ENCODE measurements around the gene ZBTB20.

The ZBTB20 gene

DNA sequence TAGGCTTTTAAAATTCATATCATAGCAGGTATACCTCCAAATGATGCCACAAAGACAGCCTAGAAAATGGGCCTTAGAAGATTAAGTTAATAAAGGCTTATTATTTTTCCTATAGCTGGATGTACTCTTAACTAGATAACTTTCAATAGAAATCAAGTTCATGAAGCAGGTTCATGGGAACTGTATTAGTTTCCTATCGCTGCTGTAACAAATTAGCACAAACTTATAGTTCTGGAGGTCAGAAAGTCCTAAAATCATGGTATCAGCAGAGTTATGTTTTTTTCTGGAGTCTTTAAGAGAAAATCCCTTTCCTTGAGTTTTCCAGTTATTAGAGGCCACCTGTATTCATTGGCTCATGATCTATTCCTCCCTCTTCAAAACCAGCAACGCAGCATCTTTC, 583.4 kb downstream of the ZBTB20 start:
- DNase-seq (ENCODE audit: low read depth), result no peak
- TF ChIP-seq, protein P1, sequence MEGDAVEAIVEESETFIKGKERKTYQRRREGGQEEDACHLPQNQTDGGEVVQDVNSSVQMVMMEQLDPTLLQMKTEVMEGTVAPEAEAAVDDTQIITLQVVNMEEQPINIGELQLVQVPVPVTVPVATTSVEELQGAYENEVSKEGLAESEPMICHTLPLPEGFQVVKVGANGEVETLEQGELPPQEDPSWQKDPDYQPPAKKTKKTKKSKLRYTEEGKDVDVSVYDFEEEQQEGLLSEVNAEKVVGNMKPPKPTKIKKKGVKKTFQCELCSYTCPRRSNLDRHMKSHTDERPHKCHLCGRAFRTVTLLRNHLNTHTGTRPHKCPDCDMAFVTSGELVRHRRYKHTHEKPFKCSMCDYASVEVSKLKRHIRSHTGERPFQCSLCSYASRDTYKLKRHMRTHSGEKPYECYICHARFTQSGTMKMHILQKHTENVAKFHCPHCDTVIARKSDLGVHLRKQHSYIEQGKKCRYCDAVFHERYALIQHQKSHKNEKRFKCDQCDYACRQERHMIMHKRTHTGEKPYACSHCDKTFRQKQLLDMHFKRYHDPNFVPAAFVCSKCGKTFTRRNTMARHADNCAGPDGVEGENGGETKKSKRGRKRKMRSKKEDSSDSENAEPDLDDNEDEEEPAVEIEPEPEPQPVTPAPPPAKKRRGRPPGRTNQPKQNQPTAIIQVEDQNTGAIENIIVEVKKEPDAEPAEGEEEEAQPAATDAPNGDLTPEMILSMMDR (conservative IDR thresholded peaks at IDR 0.05; ENCODE audit: low read depth, low read length), result no peak
- H3K4me3 ChIP-seq (ENCODE audit: low read length), result no peak overlapping the region

DNA sequence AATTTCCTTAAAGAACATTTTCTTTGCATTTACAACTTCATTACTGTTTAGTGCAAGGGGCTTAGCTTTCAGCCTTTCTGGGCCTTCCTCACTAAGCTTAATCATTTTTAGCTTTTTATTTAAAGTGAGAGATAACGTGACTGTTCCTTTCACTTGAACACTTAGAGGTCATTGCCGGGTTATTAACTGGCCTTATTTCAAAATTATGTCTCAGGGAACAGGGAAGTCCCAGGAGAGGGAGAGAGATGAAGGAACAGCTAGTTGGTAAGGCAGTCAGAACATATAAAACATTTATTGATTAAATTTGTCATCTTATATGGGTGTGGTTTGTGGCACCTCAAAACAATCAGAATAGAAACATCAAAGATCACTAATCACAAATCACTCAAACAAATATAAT, 584.5 kb downstream of the ZBTB20 start:
- no peak overlapping the region for H3K4me3 ChIP-seq (ENCODE audit: low read length)
- TF ChIP-seq, protein P1 (conservative IDR thresholded peaks at IDR 0.05; ENCODE audit: low read depth, low read length), result no peak
- no peak for DNase-seq (ENCODE audit: low read depth)

DNA sequence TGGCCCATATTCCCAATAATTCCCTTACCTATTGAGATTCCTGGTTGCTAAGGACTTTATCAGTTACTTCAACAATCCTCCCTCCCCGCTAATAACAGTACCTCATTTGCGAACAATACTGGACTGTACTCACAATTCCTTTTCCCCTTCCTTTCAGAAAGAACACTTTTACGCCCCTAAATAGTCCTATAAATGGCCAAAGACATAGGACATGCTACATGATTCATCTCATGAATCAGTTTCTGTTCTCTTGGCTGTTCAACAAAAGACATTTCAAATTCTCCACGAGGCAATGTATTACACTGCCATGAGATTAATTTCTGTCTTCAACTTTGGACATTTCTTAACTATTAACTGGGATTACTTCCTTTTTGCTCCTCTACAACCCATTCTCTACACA, 588.8 kb downstream of the ZBTB20 start:
- no peak for DNase-seq (ENCODE audit: low read depth)
- TF ChIP-seq, protein P1 (conservative IDR thresholded peaks at IDR 0.05; ENCODE audit: low read depth, low read length), result no peak

DNA sequence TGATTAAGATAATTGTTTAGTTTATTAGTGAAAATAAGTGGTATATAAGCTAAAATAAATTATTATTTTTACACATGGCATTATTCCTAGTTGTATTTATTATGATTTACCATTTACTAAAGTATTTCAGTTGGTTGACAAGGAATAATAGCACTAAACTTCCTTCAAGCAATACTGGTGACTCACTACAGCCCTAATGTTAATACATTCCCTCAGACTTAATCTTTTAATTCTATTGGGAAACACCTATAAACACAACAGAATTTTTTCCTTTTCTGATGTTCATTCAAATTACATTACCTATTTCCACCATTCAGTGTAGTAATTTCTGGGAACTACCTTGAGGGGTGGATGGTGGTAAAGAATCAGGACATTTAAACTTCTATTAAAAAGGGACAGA, 589.3 kb downstream of the ZBTB20 start:
- no peak overlapping the region for H3K4me3 ChIP-seq (ENCODE audit: low read length)
- DNase-seq (ENCODE audit: low read depth), result no peak

More for the DNA sequence above, 588.8 kb downstream of the ZBTB20 start:
- H3K4me3 ChIP-seq (ENCODE audit: low read length), result no peak overlapping the region

DNA sequence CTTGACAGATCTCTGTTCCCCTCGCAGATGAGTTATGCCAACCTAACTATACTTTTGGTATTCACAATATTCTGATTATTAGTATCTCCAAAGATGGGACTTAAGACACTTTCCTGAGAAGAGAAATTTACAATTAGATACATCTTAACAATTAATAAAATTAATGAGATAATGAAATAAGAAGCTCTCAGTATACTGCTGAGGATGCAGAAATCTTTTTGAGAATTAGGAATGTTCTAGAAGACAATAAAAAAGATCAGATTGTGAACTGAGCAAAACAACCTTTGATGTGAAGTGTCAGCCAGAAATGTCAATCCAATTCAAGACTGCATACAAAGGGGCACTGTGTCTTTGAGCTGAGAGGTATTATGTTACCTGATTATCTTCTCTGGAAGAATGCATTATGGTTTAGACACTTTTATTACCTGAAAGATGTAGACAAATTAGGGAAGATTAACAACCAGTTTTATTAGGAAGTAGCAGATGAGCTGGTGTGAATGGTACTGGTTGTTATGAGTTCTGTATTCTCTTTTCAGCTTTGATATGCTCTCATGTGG, 590.4 kb downstream of the ZBTB20 start:
- TF ChIP-seq, protein P1 (conservative IDR thresholded peaks at IDR 0.05; ENCODE audit: low read depth, low read length), result no peak
- H3K4me3 ChIP-seq (ENCODE audit: low read length), result no peak overlapping the region
- DNase-seq (ENCODE audit: low read depth), result no peak

More for the DNA sequence above, 589.3 kb downstream of the ZBTB20 start:
- TF ChIP-seq, protein P1 (conservative IDR thresholded peaks at IDR 0.05; ENCODE audit: low read depth, low read length), result no peak

DNA sequence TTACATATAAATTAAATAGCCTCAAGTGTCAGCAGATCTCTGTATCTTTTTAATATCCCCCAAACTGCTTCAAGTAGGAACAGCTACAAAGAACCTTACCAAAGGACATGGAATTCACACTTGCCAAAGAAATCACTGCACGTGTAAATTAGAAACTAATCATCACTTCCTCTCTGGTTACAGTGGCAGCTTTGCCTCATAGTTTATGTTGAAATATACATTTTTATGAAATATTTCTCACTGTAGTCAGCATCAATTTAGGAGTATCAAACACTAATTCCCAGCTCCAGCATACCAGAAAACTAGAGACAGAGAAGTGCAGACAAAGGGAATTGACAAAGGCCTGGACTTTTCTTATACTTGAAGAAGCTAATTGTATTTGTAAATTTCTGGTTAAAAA, 592.4 kb downstream of the ZBTB20 start:
- H3K4me3 ChIP-seq (ENCODE audit: low read length), result no peak overlapping the region
- no peak for DNase-seq (ENCODE audit: low read depth)
- TF ChIP-seq, protein P1 (conservative IDR thresholded peaks at IDR 0.05; ENCODE audit: low read depth, low read length), result no peak

DNA sequence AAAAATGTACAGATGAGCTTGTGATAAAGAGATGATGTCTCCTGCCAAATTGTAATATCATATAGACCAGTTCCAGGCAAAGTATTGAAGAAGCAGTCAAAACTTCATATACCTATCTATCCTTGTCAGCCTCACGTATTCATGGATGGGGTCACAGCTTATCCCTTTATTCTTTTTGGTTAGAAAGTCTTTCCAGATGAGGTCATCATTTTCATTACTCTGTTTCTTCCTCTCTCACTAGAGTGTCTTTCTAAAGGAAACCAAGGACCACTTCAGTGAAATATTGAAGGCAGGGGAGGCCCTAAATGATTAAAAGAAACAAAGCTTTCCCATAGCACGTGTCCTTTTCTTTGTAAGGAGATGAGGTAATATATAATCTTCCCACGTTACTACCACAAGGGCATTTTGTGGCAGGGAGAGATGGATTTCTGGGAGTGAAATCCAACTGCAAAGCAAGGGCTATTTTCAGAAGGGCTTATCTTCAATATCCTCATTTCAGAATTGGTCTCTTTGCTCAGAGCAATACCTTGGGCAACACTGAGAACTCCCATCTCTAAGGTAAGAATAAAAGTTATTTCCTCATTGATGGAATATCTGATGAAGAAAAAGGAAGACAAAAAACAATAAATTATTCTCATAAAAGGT, 593.0 kb downstream of the ZBTB20 start:
- H3K4me3 ChIP-seq (ENCODE audit: low read length), result no peak overlapping the region
- TF ChIP-seq, protein P1 (conservative IDR thresholded peaks at IDR 0.05; ENCODE audit: low read depth, low read length), result no peak
- no peak for DNase-seq (ENCODE audit: low read depth)
